RWPE2 (cell line): ENCODE data around the gene SCGN.

Experiments used
- ATAC-seq: fragments of 200-7000 bp; cut with Tn5 transposase; 3 replicates; pipeline ENCODE4 v1.9.1; 2021; ENCODE audit warnings: low read depth
- DNase-seq: peaks from one replicate; pipeline ENCODE4 v3.0.0-alpha.2; 2020; ENCODE audit warnings: low spot score
- H3K27ac ChIP-seq: fragments of 450-650 bp; 2 replicates; pipeline ENCODE4 v1.5.1; 2017; ENCODE audit warnings: mild to moderate bottlenecking; ENCODE audit not compliant: poor library complexity, severe bottlenecking
- H3K27me3 ChIP-seq: fragments of 250-450 bp; sonication (Bioruptor Pico); 2 replicates; pipeline ENCODE4 v1.5.1; 2021; ENCODE audit warnings: mild to moderate bottlenecking, moderate library complexity; ENCODE audit not compliant: insufficient read depth, poor library complexity, severe bottlenecking
- H3K36me3 ChIP-seq: fragments of 250-450 bp; sonication (Bioruptor Pico); 2 replicates; pipeline ENCODE4 v1.5.1; 2020; ENCODE audit warnings: low read depth, mild to moderate bottlenecking, moderate library complexity
- H3K4me1 ChIP-seq: fragments of 250-450 bp; sonication (Bioruptor Pico); 2 replicates; pipeline ENCODE4 v1.5.1; 2021; ENCODE audit warnings: mild to moderate bottlenecking, moderate library complexity; ENCODE audit not compliant: insufficient read depth, poor library complexity, severe bottlenecking
- H3K4me3 ChIP-seq: fragments of 250-450 bp; sonication (Bioruptor Pico); 2 replicates; pipeline ENCODE4 v1.5.1; 2021; ENCODE audit warnings: mild to moderate bottlenecking, moderate library complexity; ENCODE audit not compliant: severe bottlenecking
- H3K9me3 ChIP-seq: fragments of 250-450 bp; sonication (Bioruptor Pico); 2 replicates; pipeline ENCODE4 v1.5.1; 2021; ENCODE audit warnings: mild to moderate bottlenecking, moderate library complexity; ENCODE audit not compliant: severe bottlenecking
- CTCF ChIP-seq: fragments of 450-650 bp; IDR thresholded peaks from one replicate; pipeline ENCODE4 v1.5.1; 2017; ENCODE audit warnings: mild to moderate bottlenecking, moderate library complexity; ENCODE audit not compliant: poor library complexity, severe bottlenecking

Gene SCGN

GRCh38 chr6:25612666-25613065, 39.3 kb upstream of the SCGN start:
- Histone ChIP-seq H3K4me1 (no peaks in the 10 kb centered on the region), H3K4me3 (no peak overlapping the region), H3K9me3 (no peaks in the 10 kb centered on the region), H3K27ac (no peak overlapping the region), H3K27me3 (no peaks in the 10 kb centered on the region), H3K36me3 (no peaks in the 10 kb centered on the region; the same call in 1 of the 2 replicates)
- ATAC-seq, result no peak
- no peak for DNase-seq
- TF ChIP-seq CTCF, result no peak

GRCh38 chr6:25613415-25613814, 38.6 kb upstream of the SCGN start:
- ATAC-seq, result no peak
- no peaks in the 10 kb centered on the region for H3K27me3 ChIP-seq

GRCh38 chr6:25614052-25614451, 38.0 kb upstream of the SCGN start:
- no peaks in the 10 kb centered on the region for H3K36me3 ChIP-seq
- ATAC-seq, result no peak

More at GRCh38 chr6:25613415-25613814, 38.6 kb upstream of the SCGN start:
- Histone ChIP-seq H3K4me3 (no peak overlapping the region), H3K27ac (no peak overlapping the region), H3K36me3 (no peaks in the 10 kb centered on the region; the same call in 1 of the 2 replicates), H3K9me3 (no peaks in the 10 kb centered on the region), H3K4me1 (no peaks in the 10 kb centered on the region)
- TF ChIP-seq CTCF, result no peak
- DNase-seq, result no peak

GRCh38 chr6:25615471-25615870, 36.5 kb upstream of the SCGN start:
- Histone ChIP-seq H3K4me3 (no peak overlapping the region), H3K4me1 (no peaks in the 10 kb centered on the region), H3K36me3 (no peaks in the 10 kb centered on the region), H3K27me3 (no peaks in the 10 kb centered on the region), H3K9me3 (no peaks in the 10 kb centered on the region), H3K27ac (no peak overlapping the region)
- DNase-seq, result no peak
- TF ChIP-seq CTCF, result no peak
- ATAC-seq, result no peak

More at GRCh38 chr6:25614052-25614451, 38.0 kb upstream of the SCGN start:
- Histone ChIP-seq H3K27ac (no peak overlapping the region), H3K27me3 (no peaks in the 10 kb centered on the region), H3K9me3 (no peaks in the 10 kb centered on the region), H3K4me1 (no peaks in the 10 kb centered on the region), H3K4me3 (no peak overlapping the region)
- no peak for TF ChIP-seq CTCF
- DNase-seq, result no peak

- TF ChIP-seq CTCF, result no peak
- Histone ChIP-seq H3K27ac (no peak overlapping the region), H3K4me3 (no peak overlapping the region), H3K36me3 (no peaks in the 10 kb centered on the region), H3K4me1 (no peaks in the 10 kb centered on the region), H3K27me3 (no peaks in the 10 kb centered on the region), H3K9me3 (no peaks in the 10 kb centered on the region)
- DNase-seq, result no peak
- ATAC-seq, result no peak
Measured at GRCh38 chr6:25617997-25618396, 34.0 kb upstream of the SCGN start.
